Erythroblast (primary cell): Measurements from ENCODE around the gene FOXC2.

ENCODE experiments used
- GATA1 ChIP-seq: IDR thresholded peaks from 2 replicates; pipeline ENCODE4 v1.6.1; 2011; ENCODE audit warnings: low read depth, mild to moderate bottlenecking, control low read depth, low read length, moderate library complexity
- POLR2A ChIP-seq: IDR thresholded peaks from 2 replicates; pipeline ENCODE4 v1.6.1; 2011; ENCODE audit warnings: mild to moderate bottlenecking, low read length

DNA sequence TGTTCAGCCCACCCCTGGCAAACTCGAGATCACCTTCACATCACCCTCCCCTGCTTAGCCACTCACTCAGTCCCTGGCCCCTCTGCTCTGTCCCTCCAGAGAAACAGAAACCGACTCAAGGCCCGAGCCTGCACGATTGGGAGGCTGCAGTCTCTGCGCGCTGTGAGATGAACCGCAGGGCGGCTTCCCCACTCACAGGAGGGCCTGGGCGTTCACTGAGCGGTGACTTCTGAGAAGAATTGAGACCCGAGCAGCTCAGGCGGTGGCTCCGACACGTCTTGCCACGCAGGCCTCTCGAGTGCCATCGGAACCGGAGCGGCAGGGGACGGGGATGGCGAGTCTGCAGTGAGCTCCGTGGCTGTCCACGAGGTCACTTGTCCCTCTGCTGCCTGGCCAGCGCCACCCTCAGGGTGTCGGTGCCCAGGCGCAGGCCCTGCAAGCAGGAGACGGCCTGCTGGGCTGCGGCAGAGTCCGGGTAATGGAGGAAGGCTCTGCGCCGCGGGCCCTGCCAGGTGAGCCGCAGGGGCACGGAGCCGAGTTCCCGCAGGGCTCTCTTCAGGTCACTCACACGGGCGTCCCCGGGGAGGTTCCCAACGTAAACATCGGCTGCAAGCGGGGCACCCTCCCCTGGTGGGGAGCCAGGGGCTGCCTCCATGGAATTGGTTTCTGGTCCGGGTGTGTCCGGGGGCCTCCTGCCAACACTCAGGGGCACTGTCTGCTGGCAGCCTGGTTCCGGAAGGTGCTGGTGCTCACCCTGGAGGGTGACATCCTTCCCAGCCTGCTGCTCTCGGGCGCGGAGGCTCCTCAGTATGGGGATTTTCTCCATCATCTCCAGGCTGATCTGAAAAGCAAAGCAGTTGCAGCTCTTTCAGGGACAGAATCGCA is 34.7 kb upstream of the FOXC2 start:
- TF ChIP-seq POLR2A (no peak), GATA1 (no peak)
